D721Med (cell line): ENCODE data around the gene HAGHL.
"Not testable (repeated sequence)": the region's sequence is repeated elsewhere in the genome, so short reads cannot be mapped to it uniquely, and the experiment has no call there.

Experiments
- DNase-seq: peaks from one replicate; pipeline ENCODE4 v3.0.0; 2011; ENCODE audit warnings: low spot score; ENCODE audit not compliant: insufficient read length
- FAIRE-seq: peaks from 2 replicates; lab custom pipeline; 2011; peaks lifted over from hg19 to GRCh38; lab: Jason Lieb, UNC
- TF ChIP-seq, protein P1 (sequence below): IDR thresholded peaks from 2 replicates; pipeline ENCODE4 v1.5.1; 2012; ENCODE audit warnings: mild to moderate bottlenecking, control low read depth; ENCODE audit not compliant: insufficient read depth; ENCODE audit errors: missing control alignments

HAGHL gene

DNA sequence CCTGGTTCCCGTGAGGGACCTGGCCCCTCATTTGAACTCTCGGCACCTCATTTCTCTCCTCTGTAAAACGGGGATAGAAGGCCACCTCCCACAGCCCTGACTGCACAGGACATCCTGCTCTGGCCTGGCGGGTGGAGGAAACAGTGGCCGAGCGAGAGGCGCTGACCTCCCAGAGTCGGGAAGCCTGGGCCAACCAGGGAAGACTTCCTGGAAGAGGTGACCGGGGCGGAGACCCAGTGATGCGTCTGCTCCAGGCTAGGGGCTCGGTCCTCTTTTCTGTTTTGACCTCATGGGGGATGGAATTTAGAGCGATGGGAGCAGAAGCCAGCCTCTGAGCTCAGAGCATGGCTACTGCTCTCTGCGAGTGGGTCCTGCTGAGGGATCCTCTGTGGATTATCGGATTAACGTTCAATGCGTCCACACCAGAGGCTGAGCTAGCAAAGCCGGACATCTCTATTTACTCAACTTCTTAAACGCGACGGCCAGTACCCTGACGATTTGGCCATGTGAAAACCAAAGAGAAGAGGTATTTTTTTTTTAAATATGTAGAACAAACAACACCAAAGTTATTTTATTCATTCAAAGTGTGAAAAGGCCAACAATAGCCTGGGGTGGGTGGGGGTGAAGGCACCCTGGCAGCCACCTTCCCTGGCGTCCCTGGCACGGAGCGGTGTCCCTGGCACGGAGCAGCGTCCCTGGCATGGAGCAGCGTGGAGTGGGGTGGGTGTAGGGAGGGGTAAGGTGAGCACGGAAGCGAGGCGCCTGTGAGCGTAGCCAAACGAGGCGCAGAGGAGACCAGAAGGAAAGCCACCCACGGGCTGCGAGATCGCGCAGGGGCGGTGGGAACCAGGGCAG is 24.5 kb downstream of the HAGHL start:
- peak; percentile 61 for DNase-seq
- TF ChIP-seq, protein P1, sequence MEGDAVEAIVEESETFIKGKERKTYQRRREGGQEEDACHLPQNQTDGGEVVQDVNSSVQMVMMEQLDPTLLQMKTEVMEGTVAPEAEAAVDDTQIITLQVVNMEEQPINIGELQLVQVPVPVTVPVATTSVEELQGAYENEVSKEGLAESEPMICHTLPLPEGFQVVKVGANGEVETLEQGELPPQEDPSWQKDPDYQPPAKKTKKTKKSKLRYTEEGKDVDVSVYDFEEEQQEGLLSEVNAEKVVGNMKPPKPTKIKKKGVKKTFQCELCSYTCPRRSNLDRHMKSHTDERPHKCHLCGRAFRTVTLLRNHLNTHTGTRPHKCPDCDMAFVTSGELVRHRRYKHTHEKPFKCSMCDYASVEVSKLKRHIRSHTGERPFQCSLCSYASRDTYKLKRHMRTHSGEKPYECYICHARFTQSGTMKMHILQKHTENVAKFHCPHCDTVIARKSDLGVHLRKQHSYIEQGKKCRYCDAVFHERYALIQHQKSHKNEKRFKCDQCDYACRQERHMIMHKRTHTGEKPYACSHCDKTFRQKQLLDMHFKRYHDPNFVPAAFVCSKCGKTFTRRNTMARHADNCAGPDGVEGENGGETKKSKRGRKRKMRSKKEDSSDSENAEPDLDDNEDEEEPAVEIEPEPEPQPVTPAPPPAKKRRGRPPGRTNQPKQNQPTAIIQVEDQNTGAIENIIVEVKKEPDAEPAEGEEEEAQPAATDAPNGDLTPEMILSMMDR, result no peak
- no peak for FAIRE-seq

DNA sequence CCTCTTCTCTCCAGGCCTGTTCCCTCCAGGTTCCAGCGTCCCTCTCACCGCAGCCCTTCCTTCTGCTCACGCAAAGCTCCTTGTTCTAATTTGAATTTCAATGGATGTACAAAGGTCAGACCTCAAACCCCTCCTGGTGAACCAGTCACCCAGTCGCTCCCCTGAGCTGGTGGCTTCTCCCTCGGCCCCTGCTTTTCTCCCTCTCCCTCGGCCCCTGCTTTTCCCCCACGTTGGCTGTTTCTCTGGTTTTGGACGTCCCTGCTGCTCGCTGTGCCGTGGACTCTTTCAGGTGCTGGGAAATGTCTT is 25.1 kb downstream of the HAGHL start:
- no peak for FAIRE-seq
- no peak for DNase-seq
- TF ChIP-seq, protein P1, result no peak

DNA sequence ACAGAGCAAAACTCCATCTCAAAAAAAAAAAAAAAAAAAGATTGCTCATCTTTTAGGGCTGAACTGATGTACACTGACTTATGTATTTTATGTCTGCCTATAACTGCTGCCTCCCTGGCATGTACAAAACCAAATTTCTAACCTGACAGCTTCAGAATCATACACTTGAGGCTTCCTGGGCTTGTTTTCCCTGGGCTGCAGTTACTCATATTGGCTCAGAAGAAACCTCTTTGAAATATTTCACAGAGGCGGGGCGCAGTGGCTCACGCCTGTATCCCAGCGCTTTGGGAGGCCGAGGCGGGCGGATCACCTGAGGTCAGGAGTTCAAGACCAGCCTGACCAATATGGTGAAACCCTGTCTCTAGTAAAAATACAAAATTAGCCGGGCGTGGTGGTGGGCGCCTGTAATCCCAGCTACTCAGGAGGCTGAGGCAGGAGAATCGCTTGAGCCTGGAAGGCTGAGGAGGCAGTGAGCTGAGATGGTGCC is 27.3 kb downstream of the HAGHL start:
- DNase-seq, FAIRE-seq: not testable (repeated sequence)

DNA sequence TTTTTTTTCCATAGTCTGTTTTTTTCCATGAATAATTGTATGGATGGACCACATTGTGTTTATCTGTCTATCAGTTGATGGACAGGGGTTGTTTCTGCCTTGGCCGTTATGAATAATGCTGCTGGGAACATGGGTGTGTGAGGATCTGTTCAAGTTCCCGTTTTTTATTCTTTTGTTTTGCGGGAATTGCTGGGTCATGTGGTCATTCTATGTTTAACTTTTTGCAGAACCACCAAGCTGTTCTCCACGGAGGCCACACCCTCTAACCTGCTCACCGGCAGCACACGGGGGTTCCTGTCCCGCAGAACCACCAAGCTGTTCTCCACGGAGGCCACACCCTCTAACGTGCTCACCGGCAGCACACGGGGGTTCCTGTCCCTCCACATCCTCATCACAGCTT is 27.8 kb downstream of the HAGHL start:
- FAIRE-seq, result no peak
- DNase-seq, result no peak
- TF ChIP-seq, protein P1, result no peak

DNA sequence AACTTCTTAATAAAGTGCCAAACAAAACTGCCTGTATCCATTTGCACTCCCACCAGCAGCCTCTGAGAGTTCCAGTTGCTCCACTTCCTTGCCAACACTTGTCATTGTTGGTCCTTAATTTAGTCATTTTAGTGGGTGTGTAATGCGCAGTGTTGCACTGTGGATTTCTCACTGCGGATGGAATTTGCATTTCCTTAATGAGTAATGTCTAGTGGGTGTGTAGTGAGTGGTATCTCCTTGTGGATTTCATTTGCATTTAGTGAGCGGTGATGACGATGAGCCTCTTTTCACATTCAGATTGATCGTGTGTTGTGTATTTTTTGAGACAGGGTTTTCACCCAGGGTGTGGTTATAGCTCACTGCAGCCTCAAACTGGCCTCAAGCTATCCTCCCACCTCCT is 29.5 kb downstream of the HAGHL start:
- DNase-seq (no peak), FAIRE-seq (no peak)
- TF ChIP-seq, protein P1, result no peak

DNA sequence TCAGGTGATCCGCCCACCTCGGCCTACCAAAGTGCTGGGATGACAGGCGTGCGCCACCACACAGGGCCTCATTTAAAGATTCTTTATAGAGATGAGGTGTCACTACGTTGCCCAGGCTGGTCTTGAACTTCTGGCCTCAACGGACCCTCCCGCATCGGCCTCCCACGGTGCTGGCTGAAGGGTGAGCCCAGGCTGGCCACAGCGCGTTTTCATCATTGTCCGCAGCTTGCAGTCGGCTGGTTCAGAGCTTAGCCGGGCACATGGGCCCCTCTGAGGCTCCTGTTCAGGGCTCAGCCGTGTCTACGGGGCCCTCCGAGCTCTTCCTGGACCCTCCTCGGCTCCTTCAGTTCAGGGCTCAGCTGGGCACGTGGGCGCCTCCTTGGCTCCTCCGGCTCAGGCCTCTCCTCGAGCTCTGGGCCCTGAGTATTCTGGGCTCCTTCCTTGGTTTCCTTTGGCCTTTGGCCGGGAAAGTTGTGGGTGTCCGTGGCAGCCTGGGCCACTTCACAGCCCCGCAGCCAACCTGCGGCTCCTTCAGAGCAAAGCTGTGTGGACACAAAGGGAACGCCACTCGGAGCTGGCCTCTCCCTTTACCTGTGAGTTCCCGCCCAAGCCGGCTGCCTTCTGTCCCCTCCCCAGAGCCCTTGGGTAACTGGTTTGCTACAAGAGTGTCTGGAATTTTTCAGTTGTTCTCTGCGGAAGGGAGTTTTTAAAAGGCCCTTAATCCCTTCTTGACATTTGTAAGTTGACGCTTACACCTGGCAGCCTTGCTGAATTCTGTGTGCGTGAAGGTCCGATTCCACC is 32.4 kb downstream of the HAGHL start:
- FAIRE-seq, result no peak
- no peak for DNase-seq
- TF ChIP-seq, protein P1, result no peak

DNA sequence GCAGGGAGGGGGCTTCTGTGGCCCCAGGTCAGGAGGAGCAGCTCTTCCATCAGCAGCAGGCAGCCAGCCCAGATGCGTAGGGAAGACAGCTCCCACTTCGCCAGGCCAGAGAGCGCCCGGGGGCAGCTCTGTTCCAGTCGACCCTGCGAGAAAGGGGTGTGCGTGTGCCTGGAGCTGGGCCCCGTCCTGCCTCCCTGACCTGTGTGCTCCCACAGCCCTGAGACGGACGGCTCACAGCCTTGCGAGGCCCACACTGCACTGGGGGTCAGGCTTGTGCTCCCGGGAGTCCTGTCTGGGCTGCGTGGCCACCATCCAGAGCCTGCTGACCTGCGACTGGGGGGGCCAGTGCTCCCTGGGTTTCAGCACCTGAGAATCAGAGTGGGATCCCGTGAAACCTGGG is 33.2 kb downstream of the HAGHL start:
- DNase-seq (no peak), FAIRE-seq (no peak)
- TF ChIP-seq, protein P1, result no peak
